Measurements from ENCODE around the gene ARHGAP29. TPM values are rescaled to one million over a fixed set of nuclear protein-coding genes. Genes with fewer than 3 reads are reported as not detected.

The ARHGAP29 gene
- not detected for total RNA-seq

- H3K9me3 Mint-ChIP-seq (ENCODE audit: insufficient read depth) = no peaks in the 10 kb centered on the region
- peak within 1 kb of the TSS; percentile 22 for H3K4me3 Mint-ChIP-seq
- peak; percentile 51 for DNase-seq
These were observed at the start of gene ARHGAP29 for GRCh38 chr1:94237291-94238226. Gene ARHGAP29 (minus strand): TSS chr1:94237584. CDS start chr1:94231611, 5,973 bp downstream.

GRCh38 chr1:94286864-94287437 lies 49.6 kb upstream of the ARHGAP29 start:
- H3K27me3 Mint-ChIP-seq (ENCODE audit: low read depth) = peaks cover 46% of the 10 kb centered on the region
- CTCF ChIA-PET = no interaction called here

More at GRCh38 chr1:94237291-94238226, at the start of gene ARHGAP29:
- Mint-ChIP-seq H3K36me3 (ENCODE audit: low read depth) (no peaks in the 10 kb centered on the region), H3K27ac (no peak within 1 kb of the TSS), H3K27me3 (ENCODE audit: low read depth) (peaks cover 69% of the 10 kb centered on the region), H3K4me1 (ENCODE audit: low read depth) (peaks cover 10% of the 10 kb centered on the region)
- POLR2A ChIA-PET = no interaction called here
- CTCF ChIA-PET = interaction anchor here (0.9 to 1.7 kb wide), 3 partner anchors 10 to 176 kb away, joined by 3 to 4 read pairs (median 3); no protein-coding TSS in a partner anchor
- ATAC-seq = peak; percentile 88

GRCh38 chr1:94285031-94285654 lies 47.8 kb upstream of the ARHGAP29 start:
- ATAC-seq = no peak
- POLR2A ChIA-PET = no interaction called here
- DNase-seq = no peak
- H3K9me3 Mint-ChIP-seq (ENCODE audit: insufficient read depth) = no peaks in the 10 kb centered on the region
- no peak overlapping the region for H3K4me3 Mint-ChIP-seq
- CTCF ChIA-PET = no interaction called here
- H3K36me3 Mint-ChIP-seq (ENCODE audit: low read depth) = no peaks in the 10 kb centered on the region
- no peaks in the 10 kb centered on the region for H3K4me1 Mint-ChIP-seq (ENCODE audit: low read depth)
- H3K27ac Mint-ChIP-seq = no peak overlapping the region
- H3K27me3 Mint-ChIP-seq (ENCODE audit: low read depth) = peaks cover 44% of the 10 kb centered on the region

More at GRCh38 chr1:94286864-94287437, 49.6 kb upstream of the ARHGAP29 start:
- H3K4me3 Mint-ChIP-seq = no peak overlapping the region
- H3K4me1 Mint-ChIP-seq (ENCODE audit: low read depth) = no peaks in the 10 kb centered on the region
- POLR2A ChIA-PET = no interaction called here
- no peak for DNase-seq
- no peaks in the 10 kb centered on the region for H3K9me3 Mint-ChIP-seq (ENCODE audit: insufficient read depth)
- H3K36me3 Mint-ChIP-seq (ENCODE audit: low read depth) = no peaks in the 10 kb centered on the region
- no peak for ATAC-seq
- H3K27ac Mint-ChIP-seq = no peak overlapping the region

GRCh38 chr1:94284476-94284875 lies 47.1 kb upstream of the ARHGAP29 start:
- Mint-ChIP-seq H3K4me3 (no peak overlapping the region), H3K9me3 (ENCODE audit: insufficient read depth) (no peaks in the 10 kb centered on the region), H3K36me3 (ENCODE audit: low read depth) (no peaks in the 10 kb centered on the region), H3K27me3 (ENCODE audit: low read depth) (peaks cover 40% of the 10 kb centered on the region), H3K27ac (no peak overlapping the region), H3K4me1 (ENCODE audit: low read depth) (no peaks in the 10 kb centered on the region)
- ChIA-PET POLR2A (no interaction called here), CTCF (no interaction called here)
- no peak for DNase-seq
- ATAC-seq = no peak

- Mint-ChIP-seq H3K27me3 (ENCODE audit: low read depth) (peaks cover 31% of the 10 kb centered on the region), H3K4me1 (ENCODE audit: low read depth) (no peaks in the 10 kb centered on the region), H3K27ac (no peak overlapping the region), H3K4me3 (no peak overlapping the region), H3K9me3 (ENCODE audit: insufficient read depth) (no peaks in the 10 kb centered on the region), H3K36me3 (ENCODE audit: low read depth) (no peaks in the 10 kb centered on the region)
- DNase-seq = no peak
- no peak for ATAC-seq
- ChIA-PET CTCF (no interaction called here), POLR2A (no interaction called here)
These were observed 46.1 kb upstream of the ARHGAP29 start for GRCh38 chr1:94283462-94283861.

GRCh38 chr1:94282143-94282711 lies 44.8 kb upstream of the ARHGAP29 start:
- no peak overlapping the region for H3K27ac Mint-ChIP-seq
- H3K27me3 Mint-ChIP-seq (ENCODE audit: low read depth) = peaks cover 26% of the 10 kb centered on the region
- ChIA-PET CTCF (no interaction called here), POLR2A (no interaction called here)
- H3K9me3 Mint-ChIP-seq (ENCODE audit: insufficient read depth) = no peaks in the 10 kb centered on the region
- no peak for ATAC-seq
- H3K4me1 Mint-ChIP-seq (ENCODE audit: low read depth) = no peaks in the 10 kb centered on the region
- no peaks in the 10 kb centered on the region for H3K36me3 Mint-ChIP-seq (ENCODE audit: low read depth)
- no peak for DNase-seq
- no peak overlapping the region for H3K4me3 Mint-ChIP-seq

GRCh38 chr1:94281361-94282142 lies 44.2 kb upstream of the ARHGAP29 start:
- no peaks in the 10 kb centered on the region for H3K36me3 Mint-ChIP-seq (ENCODE audit: low read depth)
- DNase-seq (no peak), ATAC-seq (no peak)
- ChIA-PET POLR2A (no interaction called here), CTCF (no interaction called here)
- H3K27ac Mint-ChIP-seq = no peak overlapping the region
- no peak overlapping the region for H3K4me3 Mint-ChIP-seq
- H3K9me3 Mint-ChIP-seq (ENCODE audit: insufficient read depth) = no peaks in the 10 kb centered on the region
- no peaks in the 10 kb centered on the region for H3K4me1 Mint-ChIP-seq (ENCODE audit: low read depth)
- peaks cover 24% of the 10 kb centered on the region for H3K27me3 Mint-ChIP-seq (ENCODE audit: low read depth)

GRCh38 chr1:94280541-94280940 lies 43.2 kb upstream of the ARHGAP29 start:
- no peak overlapping the region for H3K4me3 Mint-ChIP-seq
- ATAC-seq = no peak
- CTCF ChIA-PET = no interaction called here

GRCh38 chr1:94279462-94279861 lies 42.1 kb upstream of the ARHGAP29 start:
- Mint-ChIP-seq H3K36me3 (ENCODE audit: low read depth) (no peaks in the 10 kb centered on the region), H3K4me1 (ENCODE audit: low read depth) (no peaks in the 10 kb centered on the region), H3K4me3 (no peak overlapping the region), H3K27me3 (ENCODE audit: low read depth) (peaks cover 20% of the 10 kb centered on the region), H3K9me3 (ENCODE audit: insufficient read depth) (no peaks in the 10 kb centered on the region), H3K27ac (no peak overlapping the region)
- ATAC-seq (no peak), DNase-seq (no peak)
- ChIA-PET POLR2A (no interaction called here), CTCF (interaction anchor here (1.5 kb wide), 1 partner anchor 9 kb away, joined by 3 read pairs; no protein-coding TSS in a partner anchor)

More at GRCh38 chr1:94280541-94280940, 43.2 kb upstream of the ARHGAP29 start:
- POLR2A ChIA-PET = no interaction called here
- Mint-ChIP-seq H3K9me3 (ENCODE audit: insufficient read depth) (no peaks in the 10 kb centered on the region), H3K36me3 (ENCODE audit: low read depth) (no peaks in the 10 kb centered on the region), H3K27ac (no peak overlapping the region), H3K27me3 (ENCODE audit: low read depth) (peaks cover 24% of the 10 kb centered on the region), H3K4me1 (ENCODE audit: low read depth) (no peaks in the 10 kb centered on the region)
- no peak for DNase-seq

- Mint-ChIP-seq H3K27ac (no peak overlapping the region), H3K27me3 (ENCODE audit: low read depth) (peaks cover 18% of the 10 kb centered on the region), H3K4me3 (no peak overlapping the region), H3K9me3 (ENCODE audit: insufficient read depth) (no peaks in the 10 kb centered on the region), H3K4me1 (ENCODE audit: low read depth) (no peaks in the 10 kb centered on the region), H3K36me3 (ENCODE audit: low read depth) (no peaks in the 10 kb centered on the region)
- no peak for ATAC-seq
- ChIA-PET POLR2A (no interaction called here), CTCF (interaction anchor here (1.5 kb wide), 1 partner anchor 9 kb away, joined by 3 read pairs; no protein-coding TSS in a partner anchor)
- no peak for DNase-seq
These were observed 41.7 kb upstream of the ARHGAP29 start for GRCh38 chr1:94279038-94279437.

- Mint-ChIP-seq H3K27me3 (ENCODE audit: low read depth) (peaks cover 12% of the 10 kb centered on the region), H3K27ac (no peak overlapping the region), H3K4me1 (ENCODE audit: low read depth) (no peaks in the 10 kb centered on the region), H3K9me3 (ENCODE audit: insufficient read depth) (no peaks in the 10 kb centered on the region), H3K4me3 (no peak overlapping the region), H3K36me3 (ENCODE audit: low read depth) (no peaks in the 10 kb centered on the region)
- ATAC-seq (no peak), DNase-seq (no peak)
- ChIA-PET POLR2A (no interaction called here), CTCF (no interaction called here)
These were observed 39.6 kb upstream of the ARHGAP29 start for GRCh38 chr1:94276988-94277434.
